CD4-positive, alpha-beta T cell treated with Interferon gamma for 1 hour (primary cell): ENCODE measurements around the gene GK2.

Experiments used
- DNase-seq: peaks from one replicate; pipeline ENCODE4 v3.0.0-alpha.2; 2020

The GK2 gene

GRCh38 chr4:79408063-79408462 lies at the start of gene GK2:
Gene GK2, minus strand, starts transcription at chr4:79408228. Its CDS starts 28 bp downstream, at chr4:79408200.
- DNase-seq = no peak

GRCh38 chr4:79455216-79455615 lies 47.2 kb upstream of the GK2 start:
- no peak for DNase-seq

GRCh38 chr4:79454656-79455055 lies 46.6 kb upstream of the GK2 start:
- no peak for DNase-seq

- no peak for DNase-seq
Measured at GRCh38 chr4:79450053-79450452, 42.0 kb upstream of the GK2 start.

GRCh38 chr4:79446145-79446544 lies 38.1 kb upstream of the GK2 start:
- DNase-seq = no peak

GRCh38 chr4:79445371-79445781 lies 37.3 kb upstream of the GK2 start:
- no peak for DNase-seq

- no peak for DNase-seq
Measured at GRCh38 chr4:79442422-79442821, 34.4 kb upstream of the GK2 start.

GRCh38 chr4:79439489-79439888 lies 31.5 kb upstream of the GK2 start:
- DNase-seq = no peak

- no peak for DNase-seq
Measured at GRCh38 chr4:79431839-79432238, 23.8 kb upstream of the GK2 start.

- no peak for DNase-seq
Measured at GRCh38 chr4:79429113-79429903, 21.3 kb upstream of the GK2 start.

- DNase-seq = no peak
Measured at GRCh38 chr4:79426989-79427388, 19.0 kb upstream of the GK2 start.

- DNase-seq = no peak
Measured at GRCh38 chr4:79425586-79425985, 17.6 kb upstream of the GK2 start.

- DNase-seq = no peak
Measured at GRCh38 chr4:79421483-79421882, 13.5 kb upstream of the GK2 start.

GRCh38 chr4:79413886-79414285 lies 5.9 kb upstream of the GK2 start:
- no peak for DNase-seq

GRCh38 chr4:79413032-79413885 lies 5.2 kb upstream of the GK2 start:
- DNase-seq = no peak

- no peak for DNase-seq
Measured at GRCh38 chr4:79404666-79405065, 3.4 kb downstream of the GK2 start.

- no peak for DNase-seq
Measured at GRCh38 chr4:79403356-79403755, 4.7 kb downstream of the GK2 start.

- no peak for DNase-seq
Measured at GRCh38 chr4:79402332-79402851, 5.6 kb downstream of the GK2 start.

GRCh38 chr4:79399076-79399475 lies 9.0 kb downstream of the GK2 start:
- no peak for DNase-seq

GRCh38 chr4:79397951-79398350 lies 10.1 kb downstream of the GK2 start:
- no peak for DNase-seq

GRCh38 chr4:79396794-79397193 lies 11.2 kb downstream of the GK2 start:
- DNase-seq = no peak

GRCh38 chr4:79395841-79396240 lies 12.2 kb downstream of the GK2 start:
- no peak for DNase-seq

GRCh38 chr4:79390890-79391289 lies 17.1 kb downstream of the GK2 start:
- no peak for DNase-seq

- DNase-seq = no peak
Measured at GRCh38 chr4:79385641-79386040, 22.4 kb downstream of the GK2 start.
